Activated T-cell treated with anti-CD3 and anti-CD28 coated beads, Interleukin-2, amount 50 U/mL, for 1 hour (primary cell): ENCODE results near the gene CSTPP1.

Experiments
- DNase-seq: peaks from one replicate; pipeline ENCODE4 v3.0.0-alpha.2; 2020

Gene CSTPP1

GRCh38 chr11:47164321-47164720 is 227.8 kb downstream of the CSTPP1 start:
- no peak for DNase-seq

- DNase-seq, result no peak
Observed at GRCh38 chr11:47165253-47165840, 228.8 kb downstream of the CSTPP1 start.

GRCh38 chr11:47166368-47166767 is 229.8 kb downstream of the CSTPP1 start:
- DNase-seq, result no peak

GRCh38 chr11:47171061-47171838 is 234.7 kb downstream of the CSTPP1 start:
- no peak for DNase-seq

GRCh38 chr11:47171856-47172255 is 235.3 kb downstream of the CSTPP1 start:
- no peak for DNase-seq

- no peak for DNase-seq
Observed at GRCh38 chr11:47172740-47173336, 236.3 kb downstream of the CSTPP1 start.

- no peak for DNase-seq
Observed at GRCh38 chr11:47175746-47176327, 239.3 kb downstream of the CSTPP1 start.

GRCh38 chr11:47176328-47177228 is 240.0 kb downstream of the CSTPP1 start, which contains the start of gene ARFGAP2:
Gene ARFGAP2 (minus strand): TSS chr11:47176879. CDS start chr11:47176853, 26 bp downstream.
- DNase-seq, result peak; percentile 95

- DNase-seq, result no peak
Observed at GRCh38 chr11:47177229-47177845, 240.8 kb downstream of the CSTPP1 start.

- DNase-seq, result no peak
Observed at GRCh38 chr11:47177846-47178245, 241.3 kb downstream of the CSTPP1 start.

GRCh38 chr11:47178316-47178715 is 241.8 kb downstream of the CSTPP1 start:
- DNase-seq, result no peak

- no peak for DNase-seq
Observed at GRCh38 chr11:47178737-47179654, 242.4 kb downstream of the CSTPP1 start.

- DNase-seq, result peak; percentile 47
Observed at GRCh38 chr11:47179655-47179991, 243.1 kb downstream of the CSTPP1 start.

GRCh38 chr11:47180006-47180787 is 243.6 kb downstream of the CSTPP1 start:
- DNase-seq, result no peak

GRCh38 chr11:47181271-47181670 is 244.7 kb downstream of the CSTPP1 start:
- DNase-seq, result no peak

GRCh38 chr11:47182380-47182779 is 245.8 kb downstream of the CSTPP1 start:
- DNase-seq, result no peak

- DNase-seq, result no peak
Observed at GRCh38 chr11:47183031-47183856, 246.7 kb downstream of the CSTPP1 start.

GRCh38 chr11:47183969-47184368 is 247.4 kb downstream of the CSTPP1 start:
- no peak for DNase-seq

GRCh38 chr11:47184711-47185304 is 248.2 kb downstream of the CSTPP1 start:
- DNase-seq, result no peak
